NT2/D1 (cell line): ENCODE results near the gene TMEM132E.

Experiments used
- SUZ12 ChIP-seq: IDR thresholded peaks from 2 replicates; pipeline ENCODE4 v1.6.1; 2011; ENCODE audit not compliant: insufficient read length, insufficient read depth; ENCODE audit errors: extremely low read depth
- ZNF274 ChIP-seq: IDR thresholded peaks from 2 replicates; pipeline ENCODE4 v1.6.1; 2011; ENCODE audit warnings: mild to moderate bottlenecking, low read depth, low read length

DNA sequence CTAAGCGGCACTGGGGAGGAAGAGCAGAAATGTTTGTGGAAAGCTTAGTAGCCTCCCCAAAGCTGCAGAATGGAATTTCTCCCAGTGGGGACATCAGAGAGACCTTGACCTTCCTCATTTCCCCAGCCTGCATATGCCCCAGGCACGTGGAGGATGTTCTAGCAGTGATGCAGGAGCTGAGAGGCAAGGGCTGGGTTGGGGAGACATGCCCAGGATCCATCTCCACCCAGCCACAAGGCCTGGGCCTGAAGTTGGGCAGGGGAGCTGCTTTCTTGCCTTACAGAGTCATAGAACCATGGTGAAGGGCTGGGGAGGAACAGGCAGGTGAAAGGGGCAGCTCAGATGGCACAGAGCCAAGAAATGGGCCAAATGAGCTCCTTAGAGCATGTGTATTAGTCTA, 104.0 kb downstream of the TMEM132E start:
- TF ChIP-seq SUZ12 (no peak), ZNF274 (no peak)
